T-helper 1 cell (primary cell): ENCODE data around the gene MFSD12.
"Not testable (repeated sequence)": the region's sequence is repeated elsewhere in the genome, so short reads cannot be mapped to it uniquely, and the experiment has no call there.

Source experiments
- DNase-seq, 5 donors: peaks; one replicate each; pipeline ENCODE4 v3.0.0-alpha.2; 2012 to 2020

Gene MFSD12

DNA sequence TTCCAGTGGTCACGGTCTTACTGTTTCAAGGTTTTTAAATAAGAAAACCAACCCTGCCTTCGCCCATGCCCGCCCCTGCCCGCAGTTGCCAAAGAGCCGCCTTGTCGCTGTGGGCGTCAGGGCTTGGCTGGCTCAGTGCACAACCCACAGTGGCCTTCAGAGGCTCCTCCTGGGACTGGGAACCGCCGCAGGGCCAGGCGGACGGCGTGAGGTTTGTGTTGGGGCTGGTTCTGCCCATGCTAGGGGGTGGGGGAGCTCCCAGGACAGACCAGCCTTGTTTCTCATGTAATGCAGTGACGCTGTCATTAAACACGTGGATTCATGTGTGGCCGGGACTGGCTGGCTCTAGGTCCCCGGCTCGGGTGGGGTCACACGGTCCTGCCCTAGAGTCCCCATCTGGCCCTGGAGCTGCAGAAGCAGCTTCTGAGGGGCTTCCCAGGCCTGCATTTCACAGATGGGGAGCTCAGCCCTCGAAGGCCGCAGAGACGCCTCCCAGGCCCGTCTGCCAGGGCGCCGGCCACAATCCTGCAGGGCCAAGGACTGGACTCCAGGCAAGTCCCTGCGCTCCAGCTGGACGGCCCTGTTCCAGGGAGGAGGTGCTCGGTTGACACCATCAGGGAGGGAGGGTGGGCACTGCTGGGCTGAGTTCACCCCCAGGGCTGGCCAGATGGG, 20.8 kb downstream of the MFSD12 start:
- no peak for DNase-seq

DNA sequence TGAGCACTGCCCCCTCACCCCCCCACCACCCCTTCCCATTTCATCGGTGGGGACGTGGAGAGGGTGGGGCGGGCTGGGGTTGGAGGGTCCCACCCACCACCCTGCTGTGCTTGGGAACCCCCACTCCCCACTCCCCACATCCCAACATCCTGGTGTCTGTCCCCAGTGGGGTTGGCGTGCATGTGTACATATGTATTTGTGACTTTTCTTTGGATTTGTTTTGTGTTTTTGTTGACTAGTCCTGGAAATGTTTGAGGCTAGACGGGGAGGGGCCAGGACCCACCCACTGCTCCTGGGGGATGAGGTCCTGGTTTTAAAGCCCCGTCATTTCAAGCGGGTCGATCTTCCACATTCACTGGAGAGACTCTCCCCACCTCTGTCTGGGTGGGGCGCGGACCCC, 21.4 kb downstream of the MFSD12 start:
- DNase-seq = no peak

DNA sequence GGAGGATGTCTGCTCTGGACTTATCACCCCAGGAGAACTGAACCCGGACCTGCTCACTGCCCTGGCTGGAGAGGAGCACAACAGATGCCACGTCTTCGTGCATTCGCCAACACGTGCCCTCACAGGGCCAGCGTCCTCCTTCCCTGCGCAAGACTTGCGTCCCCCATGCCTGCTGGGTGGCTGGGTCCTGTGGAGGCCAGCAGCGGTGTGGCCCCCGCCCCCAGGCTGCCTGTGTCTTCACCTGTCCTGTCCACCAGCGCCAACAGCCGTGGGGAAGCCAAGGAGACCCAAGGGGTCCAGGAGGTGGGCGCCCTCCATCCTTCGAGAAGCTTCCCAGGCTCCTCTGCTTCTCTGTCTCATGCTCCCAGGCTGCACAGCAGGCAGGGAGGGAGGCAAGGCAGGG, 21.8 kb downstream of the MFSD12 start:
- no peak for DNase-seq

DNA sequence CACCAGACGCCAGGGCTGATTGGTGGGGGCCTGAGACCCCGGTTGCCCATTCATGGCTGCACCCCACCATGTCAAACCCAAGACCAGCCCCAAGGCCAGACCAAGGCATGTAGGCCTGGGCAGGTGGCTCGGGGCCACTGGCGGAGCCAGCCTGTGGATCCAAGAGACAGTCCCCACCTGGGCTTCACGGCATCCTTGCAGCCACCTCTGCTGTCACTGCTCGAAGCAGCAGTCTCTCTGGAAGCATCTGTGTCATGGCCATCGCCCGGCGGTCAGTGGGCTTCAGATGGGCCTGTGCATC, 22.2 kb downstream of the MFSD12 start:
- DNase-seq = no peak

DNA sequence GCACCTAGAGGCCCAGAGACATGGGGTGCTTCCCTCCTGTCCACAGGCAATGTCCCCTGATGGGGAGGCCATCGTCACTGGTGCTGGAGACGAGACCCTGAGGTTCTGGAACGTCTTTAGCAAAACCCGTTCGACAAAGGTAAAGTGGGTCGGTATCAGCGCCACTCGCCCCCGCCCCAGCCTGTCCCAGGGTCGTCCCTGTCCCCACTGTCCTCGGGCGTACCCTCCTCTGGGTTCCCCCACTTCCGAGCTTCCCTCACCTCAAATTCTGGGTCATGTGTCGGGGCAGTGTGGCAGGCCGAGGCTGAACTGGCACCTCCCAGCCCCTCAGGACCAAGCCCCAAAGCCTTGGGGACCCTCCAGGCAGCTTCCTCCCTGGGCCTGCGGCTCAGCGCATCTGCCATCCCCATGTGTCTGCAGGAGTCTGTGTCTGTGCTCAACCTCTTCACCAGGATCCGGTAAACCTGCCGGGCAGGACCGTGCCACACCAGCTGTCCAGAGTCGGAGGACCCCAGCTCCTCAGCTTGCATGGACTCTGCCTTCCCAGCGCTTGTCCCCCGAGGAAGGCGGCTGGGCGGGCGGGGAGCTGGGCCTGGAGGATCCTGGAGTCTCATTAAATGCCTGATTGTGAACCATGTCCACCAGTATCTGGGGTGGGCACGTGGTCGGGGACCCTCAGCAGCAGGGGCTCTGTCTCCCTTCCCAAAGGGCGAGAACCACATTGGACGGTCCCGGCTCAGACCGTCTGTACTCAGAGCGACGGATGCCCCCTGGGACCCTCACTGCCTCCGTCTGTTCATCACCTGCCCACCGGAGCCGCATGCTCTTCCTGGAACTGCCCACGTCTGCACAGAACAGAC, 22.8 kb downstream of the MFSD12 start:
- DNase-seq = no peak

DNA sequence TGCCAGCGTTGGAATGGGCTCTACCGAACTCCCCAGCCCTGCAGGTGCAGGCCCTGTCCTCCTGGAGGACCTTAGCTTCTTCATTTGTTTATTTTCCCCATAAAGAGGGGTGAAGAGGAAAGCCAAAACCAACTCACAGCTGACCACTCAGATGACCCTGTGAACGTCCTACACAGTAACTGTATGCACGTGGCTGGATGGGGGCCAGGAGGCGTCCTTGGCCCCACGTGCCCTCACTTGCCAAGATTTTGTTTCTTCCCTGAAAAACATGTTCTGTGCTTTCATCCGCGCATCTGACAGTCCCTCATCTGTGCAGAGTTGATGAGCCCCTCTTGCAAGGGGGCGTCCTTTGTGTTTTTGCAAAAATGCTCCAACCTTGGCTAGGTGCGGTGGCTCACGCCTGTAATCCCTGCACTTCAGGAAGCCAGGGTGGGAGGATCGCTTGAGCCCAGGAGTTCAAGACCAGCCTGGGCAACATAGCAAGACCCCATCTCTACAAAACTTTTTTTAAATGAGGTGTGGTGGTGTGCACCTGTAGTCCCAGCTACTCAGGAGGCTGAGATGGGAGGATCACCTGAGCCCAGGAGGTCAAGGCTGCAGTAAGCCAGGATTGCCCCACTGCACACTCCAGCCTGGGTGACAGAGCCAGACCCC, 23.7 kb downstream of the MFSD12 start:
- no peak for DNase-seq

DNA sequence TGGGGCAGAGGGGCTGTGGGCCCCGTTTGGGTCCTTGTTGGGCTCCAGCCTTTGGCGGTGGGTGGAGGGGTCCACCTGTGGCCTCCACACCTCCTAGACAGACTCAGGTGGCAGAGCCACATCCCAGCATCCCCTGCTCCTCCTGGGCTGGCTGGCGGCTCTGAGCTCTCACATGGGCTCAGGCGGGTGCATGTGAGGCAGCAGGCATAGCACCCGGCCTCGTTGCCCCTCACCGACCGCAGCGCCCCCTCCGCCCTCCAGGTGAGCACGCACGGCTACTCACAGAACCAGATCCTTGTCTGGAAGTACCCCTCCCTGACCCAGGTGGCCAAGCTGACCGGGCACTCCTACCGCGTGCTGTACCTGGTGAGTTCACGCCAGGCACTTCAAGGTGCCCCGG, 24.4 kb downstream of the MFSD12 start:
- no peak for DNase-seq

DNA sequence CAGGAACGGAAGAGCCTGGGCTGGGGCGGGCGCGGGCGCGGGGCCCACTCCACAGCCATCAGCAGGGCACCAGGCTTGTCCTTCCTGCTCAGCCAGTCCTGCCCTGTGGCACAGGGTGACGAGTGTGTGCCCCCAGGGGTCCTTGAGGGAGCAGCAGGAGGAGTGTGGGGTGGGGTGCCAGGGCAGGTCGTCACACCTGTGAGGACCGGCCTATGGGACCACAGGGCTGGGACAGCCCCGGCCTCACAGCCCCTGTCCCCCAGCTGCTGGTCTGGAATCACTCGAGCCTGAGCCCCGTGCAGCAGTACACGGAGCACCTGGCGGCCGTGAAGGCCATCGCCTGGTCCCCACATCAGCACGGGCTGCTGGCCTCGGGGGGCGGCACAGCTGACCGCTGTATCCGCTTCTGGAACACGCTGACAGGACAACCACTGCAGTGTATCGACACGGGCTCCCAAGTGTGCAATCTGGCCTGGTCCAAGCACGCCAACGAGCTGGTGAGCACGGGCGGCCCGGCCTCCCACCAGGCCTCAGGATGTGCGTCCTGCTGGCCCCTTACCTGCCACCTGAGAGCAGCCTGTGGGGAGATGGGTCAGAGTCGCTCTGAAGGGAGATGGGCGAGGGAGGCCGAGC, 25.1 kb downstream of the MFSD12 start:
- no peak for DNase-seq

DNA sequence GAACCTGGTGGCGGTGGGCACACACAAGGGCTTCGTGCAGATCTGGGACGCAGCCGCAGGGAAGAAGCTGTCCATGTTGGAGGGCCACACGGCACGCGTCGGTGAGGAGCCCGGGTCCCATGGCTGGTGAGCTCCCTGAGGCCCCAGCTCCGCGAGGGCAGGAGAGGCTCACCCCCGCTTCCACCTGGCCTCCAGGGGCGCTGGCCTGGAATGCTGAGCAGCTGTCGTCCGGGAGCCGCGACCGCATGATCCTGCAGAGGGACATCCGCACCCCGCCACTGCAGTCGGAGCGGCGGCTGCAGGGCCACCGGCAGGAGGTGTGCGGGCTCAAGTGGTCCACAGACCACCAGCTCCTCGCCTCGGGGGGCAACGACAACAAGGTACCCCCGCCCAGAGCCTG, 25.7 kb downstream of the MFSD12 start:
- no peak for DNase-seq

DNA sequence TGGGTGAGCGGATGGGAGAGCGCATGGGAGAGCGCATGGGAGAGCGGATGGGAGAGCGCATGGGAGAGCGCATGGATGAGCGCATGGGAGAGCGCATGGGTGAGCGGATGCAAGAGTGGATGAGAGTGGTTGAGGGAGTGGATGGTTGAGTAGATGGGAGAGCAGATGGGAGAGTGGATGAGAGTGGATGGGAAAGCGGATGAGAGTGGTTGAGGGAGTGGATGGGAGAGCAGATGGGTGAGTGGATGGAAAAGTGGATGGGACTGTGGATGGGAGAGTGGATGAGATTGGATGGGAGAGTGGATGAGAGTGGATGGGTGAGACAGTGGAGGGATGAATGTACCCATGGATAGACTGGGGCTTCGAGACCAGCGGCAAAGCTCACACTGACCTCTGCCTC, 27.0 kb downstream of the MFSD12 start:
- no peak for DNase-seq

DNA sequence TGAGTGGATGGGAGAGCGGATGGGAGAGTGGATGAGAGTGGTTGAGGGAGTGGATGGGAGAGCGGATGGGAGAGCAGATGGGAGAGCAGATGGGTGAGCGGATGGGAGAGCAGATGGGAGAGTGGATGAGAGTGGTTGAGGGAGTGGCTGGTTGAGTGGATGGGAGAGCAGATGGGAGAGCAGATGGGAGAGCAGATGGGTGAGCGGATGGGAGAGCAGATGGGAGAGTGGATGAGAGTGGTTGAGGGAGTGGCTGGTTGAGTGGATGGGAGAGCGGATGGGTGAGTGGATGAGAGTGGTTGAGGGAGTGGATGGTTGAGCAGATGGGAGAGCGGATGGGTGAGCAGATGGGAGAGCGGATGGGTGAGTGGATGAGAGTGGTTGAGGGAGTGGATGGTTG, 28.1 kb downstream of the MFSD12 start:
- DNase-seq = not testable (repeated sequence)

DNA sequence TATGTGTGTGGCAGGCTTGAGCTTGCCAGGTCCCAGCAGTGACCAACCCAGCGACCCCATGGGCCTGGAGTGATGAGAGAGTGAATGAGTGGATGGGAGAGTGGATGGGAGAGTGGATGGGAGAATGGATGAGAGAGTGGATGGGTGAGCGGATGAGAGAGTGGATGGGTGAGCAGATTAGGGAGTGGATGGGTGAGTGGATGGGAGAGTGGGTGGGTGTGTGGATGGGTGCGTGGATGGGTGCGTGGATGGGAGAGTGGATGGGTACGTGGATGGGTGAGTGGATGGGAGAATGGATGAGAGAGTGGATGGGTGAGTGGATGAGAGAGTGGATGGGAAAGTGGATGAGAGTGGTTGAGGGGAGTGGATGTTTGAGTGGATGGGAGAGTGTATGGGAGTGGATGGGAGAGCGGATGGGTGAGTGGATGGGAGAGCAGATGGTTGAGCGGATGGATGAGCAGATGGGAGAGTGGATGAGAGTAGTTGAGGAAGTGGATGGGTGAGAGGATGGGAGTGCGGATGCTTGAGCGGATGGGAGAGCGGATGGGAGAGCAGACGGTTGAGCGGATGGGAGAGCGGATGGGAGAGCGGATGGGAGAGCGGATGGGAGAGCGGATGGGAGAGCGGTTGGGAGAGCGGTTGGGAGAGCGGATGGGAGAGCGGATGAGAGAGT, 28.7 kb downstream of the MFSD12 start:
- no peak for DNase-seq

DNA sequence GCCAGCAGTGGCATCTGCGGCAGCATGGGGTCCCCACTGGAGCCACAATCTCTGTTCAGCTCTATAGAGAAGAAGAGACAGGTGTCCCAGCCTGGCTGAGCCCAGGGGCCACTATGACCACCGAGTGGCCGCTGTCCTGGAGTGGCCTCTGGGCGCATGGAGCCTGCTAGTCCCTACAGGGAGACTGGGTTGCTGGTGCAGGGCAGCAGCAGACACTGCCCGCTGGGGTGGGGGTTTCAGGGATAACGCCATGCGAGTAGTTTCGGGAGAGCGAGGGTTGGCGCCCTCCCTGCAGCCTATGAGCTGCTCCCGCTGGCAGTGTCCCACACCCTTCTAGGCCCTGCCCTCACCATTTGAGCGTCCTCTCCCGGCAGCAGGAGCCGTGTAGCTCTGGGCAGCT, 29.3 kb downstream of the MFSD12 start:
- DNase-seq = no peak

DNA sequence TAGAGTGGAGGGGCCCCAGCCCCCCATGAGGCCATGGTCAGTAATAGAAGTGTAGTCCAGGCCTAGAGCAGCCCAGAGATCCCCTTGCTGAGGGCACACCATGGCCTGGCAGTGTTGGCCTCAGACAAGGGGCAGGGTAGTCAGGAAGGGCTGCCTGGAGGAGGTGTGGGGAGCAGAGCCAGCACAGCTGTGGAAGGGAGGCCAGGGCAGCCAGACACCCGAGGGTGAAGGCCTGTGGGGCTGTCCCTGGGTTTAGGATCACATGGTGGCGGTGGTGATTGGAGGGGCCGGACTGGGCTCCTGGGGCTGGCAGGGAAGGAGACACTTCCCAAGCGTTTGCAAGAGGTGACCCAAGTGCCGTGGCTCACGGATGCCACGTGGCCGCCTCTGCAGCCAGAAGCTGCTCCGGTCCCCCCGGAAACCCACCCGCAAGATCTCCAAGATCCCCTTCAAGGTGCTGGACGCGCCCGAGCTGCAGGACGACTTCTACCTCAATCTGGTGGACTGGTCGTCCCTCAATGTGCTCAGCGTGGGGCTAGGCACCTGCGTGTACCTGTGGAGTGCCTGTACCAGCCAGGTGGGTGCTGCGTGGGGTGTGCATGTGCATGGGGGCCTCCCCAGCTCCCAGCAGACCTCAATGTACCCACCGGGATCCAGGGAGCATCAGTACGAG, 30.0 kb downstream of the MFSD12 start:
- DNase-seq = no peak

DNA sequence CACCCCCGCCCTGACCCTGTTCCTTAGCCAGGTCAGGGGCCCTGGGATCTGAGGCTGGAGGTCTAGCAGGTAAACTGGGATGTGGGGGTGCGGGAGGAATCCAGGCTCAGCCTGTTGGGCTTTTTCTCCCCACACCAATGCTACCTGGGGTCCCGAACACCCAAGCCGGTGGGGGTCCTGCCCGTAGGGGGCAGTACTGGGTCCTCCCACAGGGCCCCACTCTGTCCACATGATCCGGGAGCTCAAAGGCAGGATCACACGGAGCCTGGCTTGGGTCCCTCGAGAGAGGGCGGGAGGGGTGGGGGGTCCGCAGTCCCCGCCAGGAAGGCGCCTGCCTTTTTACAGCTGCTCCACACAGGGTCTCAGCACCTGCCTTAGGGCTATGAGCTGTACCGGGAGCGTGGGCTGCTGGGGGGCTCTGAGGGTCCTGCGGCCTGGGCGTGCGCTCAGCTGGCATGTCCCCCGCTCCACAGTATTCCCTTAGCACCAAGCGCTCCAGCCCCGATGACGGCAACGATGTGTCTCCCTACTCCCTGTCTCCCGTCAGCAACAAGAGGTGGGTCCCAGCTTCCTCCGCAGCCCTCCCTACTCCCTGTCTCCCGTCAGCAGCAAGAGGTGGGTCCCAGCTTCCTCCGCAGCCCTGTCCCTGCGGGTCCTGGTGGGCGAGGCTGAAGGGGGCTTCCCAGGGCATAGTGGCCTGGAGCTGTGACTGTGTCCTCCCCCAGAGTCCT, 30.7 kb downstream of the MFSD12 start:
- DNase-seq = no peak

DNA sequence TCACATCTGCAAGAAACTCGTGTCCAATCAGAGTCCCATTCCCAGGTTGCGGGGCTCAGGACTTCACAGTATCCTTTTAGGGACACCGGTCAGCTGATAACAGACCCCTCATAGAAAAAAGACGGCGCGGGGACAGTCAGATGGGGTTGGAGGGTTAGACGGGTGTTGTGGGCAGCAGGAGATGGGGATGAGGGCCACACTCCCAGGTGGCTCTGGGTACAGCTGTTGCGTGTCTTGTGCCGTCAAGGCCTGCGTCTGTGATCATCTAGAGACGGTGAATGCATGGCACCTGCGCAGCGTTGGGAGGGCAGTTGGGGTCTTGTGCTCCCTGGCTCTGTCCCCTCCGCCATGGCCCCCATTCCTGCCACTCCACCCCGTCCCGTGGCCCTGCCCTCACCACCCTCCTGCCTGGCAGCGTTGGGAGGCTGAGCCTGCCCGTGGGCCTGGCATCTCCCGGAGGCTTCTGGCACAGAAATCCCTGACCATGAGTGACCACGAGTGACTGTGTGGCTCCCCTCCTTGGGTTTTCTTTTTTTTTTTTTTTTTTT, 32.4 kb downstream of the MFSD12 start:
- no peak for DNase-seq

DNA sequence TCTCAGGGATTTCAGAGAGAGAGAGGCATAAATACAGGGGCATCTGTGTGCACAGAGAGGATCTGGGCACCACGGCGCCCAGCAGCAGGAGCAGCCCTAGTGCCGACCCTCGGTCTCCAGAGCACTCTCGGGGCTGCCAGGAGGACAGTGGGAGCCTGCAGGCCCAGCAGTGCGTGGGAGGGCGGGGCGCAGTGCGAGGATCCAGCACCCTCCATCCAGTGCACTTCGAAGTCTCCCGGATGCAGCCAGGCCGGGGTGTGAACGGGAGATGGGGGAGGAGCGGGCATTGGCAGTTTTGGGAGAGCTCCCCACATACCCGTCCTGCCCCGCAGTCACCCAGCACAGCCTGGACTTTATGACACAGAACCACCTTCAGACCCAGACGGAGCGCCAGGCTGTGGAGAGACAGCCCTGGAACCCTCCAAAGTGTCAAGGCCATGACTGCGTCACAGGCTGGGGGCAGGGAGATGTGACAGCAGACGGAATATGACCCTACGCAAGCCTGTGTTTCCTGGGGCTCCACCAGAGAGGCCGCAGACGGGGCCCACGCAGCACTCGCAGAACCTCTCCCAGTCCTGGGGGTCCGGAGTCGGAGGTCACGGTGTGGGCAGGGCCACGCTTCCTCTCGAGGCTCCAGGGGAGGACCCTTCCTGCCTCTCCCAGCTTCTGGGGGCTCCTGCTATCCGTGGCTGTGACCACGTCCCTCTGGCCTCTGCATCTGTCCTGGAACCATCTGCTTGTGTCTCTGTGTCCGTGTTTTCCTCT, 33.1 kb downstream of the MFSD12 start:
- no peak for DNase-seq

DNA sequence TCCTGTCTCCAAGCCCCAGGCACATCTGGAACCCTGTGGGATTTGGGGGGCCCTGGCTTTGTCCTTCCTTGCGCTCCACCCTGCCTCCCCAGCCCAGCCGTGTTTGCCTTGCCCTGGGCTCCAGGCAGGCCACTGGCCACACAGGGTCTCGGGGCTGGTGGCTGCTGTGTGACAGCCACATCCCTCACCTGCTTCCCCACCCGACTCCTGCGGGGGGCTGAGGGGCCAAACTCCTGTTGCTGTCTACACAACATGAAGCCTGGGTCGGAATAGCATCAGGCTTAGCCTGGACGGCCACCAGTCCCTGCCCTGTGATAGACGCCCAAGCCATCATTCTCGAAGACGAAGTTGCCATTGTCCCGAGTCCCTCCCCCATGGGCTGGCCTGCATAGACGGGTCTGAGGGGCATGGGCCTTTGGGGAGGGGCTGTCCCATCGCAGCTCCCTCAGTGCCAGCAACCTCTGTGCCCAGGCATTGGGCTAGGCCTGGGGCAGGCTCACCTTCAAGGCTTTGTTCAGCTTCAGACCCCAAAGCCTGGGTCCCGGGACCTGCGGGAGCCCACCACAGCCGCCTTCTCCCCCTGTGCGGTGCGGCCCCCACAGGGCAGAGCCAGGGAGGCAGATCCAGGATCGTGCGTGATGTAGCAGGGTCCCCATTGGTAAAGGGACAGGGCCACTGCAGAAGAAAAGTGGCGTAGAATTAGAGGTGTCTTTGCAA, 33.9 kb downstream of the MFSD12 start:
- no peak for DNase-seq

DNA sequence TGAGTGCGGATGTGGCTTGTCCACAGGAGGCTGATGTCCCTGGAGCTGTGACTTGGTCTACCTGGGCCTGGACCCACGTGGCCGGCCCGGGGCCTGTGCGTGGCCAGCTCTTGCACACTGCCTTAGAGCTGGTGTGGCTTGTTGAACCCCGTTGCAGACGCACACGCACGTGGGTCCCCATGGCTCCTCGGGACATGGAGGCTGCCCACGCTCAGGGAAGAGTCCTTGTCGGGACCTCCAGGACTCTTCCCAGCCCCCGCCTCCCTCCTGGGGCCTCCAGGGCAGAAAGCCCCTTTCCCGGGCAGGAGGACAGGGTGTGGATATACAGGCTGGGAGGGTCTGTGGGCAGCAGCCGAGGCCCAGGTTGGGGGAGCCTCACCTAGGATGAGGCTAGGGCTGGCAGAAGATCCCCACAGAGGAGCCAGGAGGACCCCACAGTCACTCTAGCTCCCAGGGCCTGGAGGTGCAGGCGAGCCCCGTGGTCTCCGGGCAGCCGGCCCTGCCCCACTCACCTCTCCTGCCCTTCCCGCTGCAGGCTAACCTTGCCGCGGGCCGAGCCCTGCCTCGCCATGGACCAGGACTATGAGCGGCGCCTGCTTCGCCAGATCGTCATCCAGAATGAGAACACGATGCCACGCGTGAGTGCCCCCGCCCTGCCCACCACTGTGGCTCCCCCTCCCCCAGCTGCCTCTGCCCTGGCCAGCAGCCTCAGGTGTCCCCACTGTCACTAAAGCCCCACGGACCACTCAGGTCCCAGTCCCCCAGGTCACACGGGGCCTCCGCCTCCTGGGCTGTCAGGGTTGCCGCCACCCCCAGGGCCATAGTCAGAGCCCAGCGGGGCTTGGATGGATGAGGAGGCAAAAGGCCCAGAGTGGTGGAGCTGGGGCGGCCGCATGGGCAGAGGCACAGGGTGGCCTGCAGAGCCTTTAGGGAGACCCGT, 34.7 kb downstream of the MFSD12 start:
- DNase-seq = no peak
